ENCODE data around the gene NEDD4L. TPM values are rescaled to one million over a fixed set of nuclear protein-coding genes. Genes with fewer than 3 reads are reported as not detected.

NEDD4L gene
- total and polyA plus RNA-seq, 7 donors: 52.0 to 104 (median 57.4) TPM

DNA sequence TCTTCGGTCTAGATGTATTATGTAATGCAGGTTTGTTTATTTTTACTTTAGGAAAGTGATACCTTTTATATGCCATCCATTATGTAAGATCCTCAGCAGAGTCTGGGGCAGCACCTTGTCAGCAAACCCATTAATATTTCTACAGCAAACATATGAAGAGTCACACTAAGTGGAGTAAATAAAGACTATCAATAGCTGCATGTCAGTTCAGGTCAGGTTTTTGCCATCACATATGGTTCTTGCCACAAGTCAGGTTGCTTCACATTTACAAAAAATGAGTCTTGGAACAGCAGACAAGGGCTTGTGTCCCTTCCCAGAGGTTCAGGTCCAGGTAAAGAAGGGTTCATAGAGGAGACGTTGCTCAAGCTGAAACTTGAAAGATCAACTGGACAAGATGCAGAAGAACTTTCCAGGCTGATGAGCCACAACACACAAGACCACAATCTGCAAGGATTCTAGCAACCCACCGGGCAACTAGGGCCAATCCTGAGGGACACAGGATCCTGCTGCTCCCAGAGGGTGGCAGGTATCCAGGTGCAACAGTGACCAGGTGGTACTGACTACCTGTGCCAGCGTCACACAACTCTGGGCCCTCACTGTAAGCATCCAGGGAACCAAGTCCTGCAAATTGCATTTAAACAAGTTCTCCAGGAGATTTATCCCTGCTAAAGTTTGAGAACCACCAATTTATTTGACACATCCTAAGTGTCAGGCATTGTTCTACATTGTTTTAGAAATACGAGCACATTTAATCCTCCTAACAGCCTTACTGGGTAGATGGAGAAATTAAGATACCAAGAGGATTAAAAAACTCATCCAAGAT, 369.0 kb downstream of the NEDD4L start:
- intact Hi-C loops (cut with DNase I): no loop called here
- TF ChIP-seq EP300 (IDR thresholded peaks at IDR 0.05): no peak
- TF ChIP-seq, protein P1, sequence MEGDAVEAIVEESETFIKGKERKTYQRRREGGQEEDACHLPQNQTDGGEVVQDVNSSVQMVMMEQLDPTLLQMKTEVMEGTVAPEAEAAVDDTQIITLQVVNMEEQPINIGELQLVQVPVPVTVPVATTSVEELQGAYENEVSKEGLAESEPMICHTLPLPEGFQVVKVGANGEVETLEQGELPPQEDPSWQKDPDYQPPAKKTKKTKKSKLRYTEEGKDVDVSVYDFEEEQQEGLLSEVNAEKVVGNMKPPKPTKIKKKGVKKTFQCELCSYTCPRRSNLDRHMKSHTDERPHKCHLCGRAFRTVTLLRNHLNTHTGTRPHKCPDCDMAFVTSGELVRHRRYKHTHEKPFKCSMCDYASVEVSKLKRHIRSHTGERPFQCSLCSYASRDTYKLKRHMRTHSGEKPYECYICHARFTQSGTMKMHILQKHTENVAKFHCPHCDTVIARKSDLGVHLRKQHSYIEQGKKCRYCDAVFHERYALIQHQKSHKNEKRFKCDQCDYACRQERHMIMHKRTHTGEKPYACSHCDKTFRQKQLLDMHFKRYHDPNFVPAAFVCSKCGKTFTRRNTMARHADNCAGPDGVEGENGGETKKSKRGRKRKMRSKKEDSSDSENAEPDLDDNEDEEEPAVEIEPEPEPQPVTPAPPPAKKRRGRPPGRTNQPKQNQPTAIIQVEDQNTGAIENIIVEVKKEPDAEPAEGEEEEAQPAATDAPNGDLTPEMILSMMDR (IDR thresholded peaks at IDR 0.05): no peak
- no peak for TF ChIP-seq POLR2A (IDR thresholded peaks at IDR 0.05)
- no peak for TF ChIP-seq POLR2AphosphoS5 (IDR thresholded peaks at IDR 0.05)

DNA sequence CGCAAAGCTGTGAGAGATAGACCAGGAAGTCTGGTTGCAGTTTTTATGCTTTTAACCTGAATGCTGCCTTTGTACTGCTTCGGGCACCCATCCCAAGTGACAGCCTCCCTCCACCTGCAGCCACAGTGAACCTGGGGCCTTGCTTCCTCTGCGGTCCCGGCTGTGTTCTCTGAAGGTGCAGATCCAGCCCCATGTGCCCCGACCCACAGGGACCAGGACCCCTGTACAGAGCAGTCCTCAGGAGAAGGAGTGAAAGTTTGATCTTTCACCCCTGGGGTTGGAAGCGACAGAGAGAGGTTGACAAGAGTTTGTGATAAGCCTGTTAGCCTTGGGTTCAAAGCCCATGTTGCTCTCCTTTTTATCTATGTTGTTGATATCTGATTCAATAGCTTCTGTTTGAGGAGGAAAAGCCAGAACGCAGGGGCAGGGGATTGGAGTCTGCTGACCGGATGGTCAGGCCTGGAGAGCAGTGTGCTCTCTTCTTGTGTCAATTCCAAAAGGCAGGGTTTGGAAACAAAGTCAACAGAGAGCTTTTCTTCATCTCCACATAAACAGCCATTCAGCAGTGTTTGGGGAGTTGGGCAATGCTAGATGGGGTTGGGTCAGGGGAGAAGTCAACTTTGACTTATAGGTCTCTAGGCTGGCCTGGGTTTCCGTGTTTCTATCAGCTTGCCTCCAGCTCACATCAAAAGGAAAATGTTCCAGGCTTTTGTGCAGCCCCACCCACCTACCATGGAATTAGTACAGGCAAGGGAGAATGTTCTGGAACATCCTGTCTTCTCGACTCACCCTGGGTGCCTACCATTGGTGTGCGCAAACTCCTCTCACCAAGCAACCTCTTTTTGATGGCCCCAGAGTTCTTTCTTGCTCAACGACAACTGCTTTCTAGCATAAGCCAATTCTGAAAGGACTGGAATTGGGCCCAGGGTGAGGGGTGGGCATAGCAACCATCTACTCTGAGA, 369.9 kb downstream of the NEDD4L start:
- no peak overlapping the region for H3K4me3 ChIP-seq
- WGBS, 2 donors: 44 to 74% methylated on average over 12 of the region's 12 CpGs
- no peak overlapping the region for H3K27ac ChIP-seq
- no peaks in the 10 kb centered on the region for H3K9me3 ChIP-seq
- DNase-seq: no peak
- no peak for TF ChIP-seq EP300 (IDR thresholded peaks at IDR 0.05)
- TF ChIP-seq, protein P1 (IDR thresholded peaks at IDR 0.05): no peak
- H3K36me3 ChIP-seq: no peaks in the 10 kb centered on the region
- H3K4me1 ChIP-seq: peaks cover 0 to 18% (median 17%) of the 10 kb centered on the region in 4 donors
- no peaks in the 10 kb centered on the region for H3K27me3 ChIP-seq
- intact Hi-C loops (cut with DNase I): no loop called here

More for the DNA sequence above, 369.0 kb downstream of the NEDD4L start:
- WGBS, 2 donors: 69 to 84% methylated on average over 5 of the region's 5 CpGs
- Histone ChIP-seq H3K27me3 (no peaks in the 10 kb centered on the region), H3K27ac (no peak overlapping the region), H3K36me3 (no peaks in the 10 kb centered on the region), H3K4me1 (peaks cover 0 to 17% (median 16%) of the 10 kb centered on the region in 4 donors), H3K9me3 (no peaks in the 10 kb centered on the region), H3K4me3 (no peak overlapping the region)
- DNase-seq: no peak

DNA sequence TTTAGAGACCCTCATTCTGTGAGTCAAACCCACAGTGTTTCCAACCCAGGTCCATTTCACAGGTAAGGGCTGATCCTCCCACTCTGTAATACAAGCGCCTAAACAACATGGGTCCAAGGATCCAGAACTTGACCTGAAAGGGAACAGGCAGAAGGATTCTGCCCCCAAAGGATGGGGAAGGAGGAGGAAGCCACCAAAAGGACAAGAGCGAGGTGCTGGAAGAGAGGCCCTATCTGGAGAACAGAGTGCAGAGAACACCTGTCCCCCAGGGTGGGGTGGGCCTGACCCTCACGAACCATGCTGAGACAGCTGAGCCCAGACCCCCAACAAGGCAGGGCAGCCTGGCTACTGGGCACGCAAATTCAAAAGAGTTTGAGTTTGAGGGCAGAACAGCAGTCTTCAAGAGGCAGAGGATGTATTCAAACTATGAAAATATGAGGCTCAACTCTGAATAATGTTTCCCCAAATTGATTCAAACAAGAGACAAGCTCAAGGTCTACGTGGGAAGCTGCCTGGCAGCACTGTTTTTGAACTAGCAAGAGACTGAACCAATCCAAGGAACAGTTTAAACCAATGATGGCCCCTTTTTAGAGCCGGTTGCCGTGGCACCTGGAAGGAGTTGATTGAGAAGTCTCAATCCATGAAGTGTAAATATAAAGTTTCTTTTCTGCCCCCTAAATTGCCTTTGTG, 372.1 kb downstream of the NEDD4L start:
- intact Hi-C loops (cut with DNase I): no loop called here

More for the DNA sequence above, 372.1 kb downstream of the NEDD4L start:
- no peaks in the 10 kb centered on the region for H3K27me3 ChIP-seq
- H3K36me3 ChIP-seq: no peaks in the 10 kb centered on the region
- DNase-seq: no peak
- no peaks in the 10 kb centered on the region for H3K9me3 ChIP-seq
- H3K4me1 ChIP-seq: peaks cover 0 to 18% (median 17%) of the 10 kb centered on the region in 4 donors
- no peak overlapping the region for H3K27ac ChIP-seq
- no peak overlapping the region for H3K4me3 ChIP-seq
- TF ChIP-seq POLR2AphosphoS5 (IDR thresholded peaks at IDR 0.05) (no peak), EP300 (IDR thresholded peaks at IDR 0.05) (no peak), POLR2A (IDR thresholded peaks at IDR 0.05) (no peak)
- TF ChIP-seq, protein P1 (IDR thresholded peaks at IDR 0.05): no peak
- WGBS, 2 donors: 79 to 87% methylated on average over 7 of the region's 7 CpGs

Measured in sigmoid colon (tissue), 7 donors.